GM12878 (cell line): ENCODE data around the gene CMBL. TPM values are rescaled to one million over a fixed set of nuclear protein-coding genes. Genes with fewer than 3 reads are reported as not detected.

Source experiments
- BCL3 ChIP-seq: IDR thresholded peaks from 2 replicates; pipeline ENCODE4 v1.6.1; 2011; ENCODE audit warnings: borderline replicate concordance, low read depth, mild to moderate bottlenecking, moderate library complexity, low read length; ENCODE audit not compliant: insufficient read depth, poor library complexity, severe bottlenecking
- CEBPB ChIP-seq, 2 experiments: fragments of 150-350 bp in 1 of 2; IDR thresholded peaks; 2 replicates each; pipeline ENCODE4 v1.6.1; 2012 to 2014; ENCODE audit warnings: low read depth in 2 of 2, low read length in 2 of 2, borderline replicate concordance in 1 of 2, inconsistent platforms in 1 of 2
- CHD4 ChIP-seq: fragments of 200-600 bp; sonication (generic); IDR thresholded peaks from 2 replicates; pipeline ENCODE4 v1.6.1; 2016; ENCODE audit warnings: mild to moderate bottlenecking
- EED ChIP-seq: sonication (generic); IDR thresholded peaks from 2 replicates; pipeline ENCODE4 v1.6.1; 2016; ENCODE audit warnings: antibody characterized with exemption, low read depth
- ELK1 ChIP-seq: IDR thresholded peaks from 2 replicates; pipeline ENCODE4 v1.6.1; 2012; ENCODE audit warnings: low read depth, low read length, improper control_type of control experiment
- LARP7 ChIP-seq: fragments of 450-650 bp; IDR thresholded peaks from 2 replicates; pipeline ENCODE4 v1.6.1; 2017; ENCODE audit warnings: mild to moderate bottlenecking
- PAX5 ChIP-seq: IDR thresholded peaks from 2 replicates; pipeline ENCODE4 v1.6.1; 2011; ENCODE audit warnings: low read depth, low read length, borderline replicate concordance
- SIX5 ChIP-seq: IDR thresholded peaks from 2 replicates; pipeline ENCODE4 v1.6.1; 2011; ENCODE audit warnings: mild to moderate bottlenecking, low read depth, low read length, moderate library complexity; ENCODE audit not compliant: severe bottlenecking
- SMAD1 ChIP-seq: fragments of 450-650 bp; IDR thresholded peaks from 2 replicates; pipeline ENCODE4 v1.6.1; 2018; ENCODE audit warnings: mild to moderate bottlenecking, low read depth; ENCODE audit not compliant: partially characterized antibody
- SMAD5 ChIP-seq: IDR thresholded peaks from 2 replicates; pipeline ENCODE4 v1.6.1; 2016; ENCODE audit warnings: antibody characterized with exemption, low read depth
- SRF ChIP-seq, 2 experiments: IDR thresholded peaks; 2 replicates each; pipeline ENCODE4 v1.6.1; 2011; ENCODE audit warnings: low read depth in 2 of 2, low read length in 2 of 2, mild to moderate bottlenecking in 1 of 2, moderate library complexity in 1 of 2
- SUPT20H ChIP-seq: IDR thresholded peaks from 2 replicates; pipeline ENCODE4 v1.6.1; 2011; ENCODE audit warnings: low read depth, mild to moderate bottlenecking, low read length, moderate library complexity, borderline replicate concordance; ENCODE audit not compliant: control insufficient read depth
- USF2 ChIP-seq: IDR thresholded peaks from 2 replicates; pipeline ENCODE4 v1.6.1; 2011; ENCODE audit warnings: low read depth, low read length, improper control_type of control experiment, borderline replicate concordance
- YY1 ChIP-seq: IDR thresholded peaks from 2 replicates; pipeline ENCODE4 v1.6.1; 2011; ENCODE audit warnings: low read depth, mild to moderate bottlenecking, low read length
- ZBED1 ChIP-seq: IDR thresholded peaks from 2 replicates; pipeline ENCODE4 v1.6.1; 2016; ENCODE audit warnings: borderline replicate concordance
- ZBTB33 ChIP-seq: fragments of 450-650 bp; IDR thresholded peaks from 2 replicates; pipeline ENCODE4 v1.6.1; 2017; ENCODE audit warnings: mild to moderate bottlenecking
- ZNF24 ChIP-seq: fragments of 450-650 bp; IDR thresholded peaks from 2 replicates; pipeline ENCODE4 v1.6.1; 2017; ENCODE audit warnings: antibody characterized with exemption, mild to moderate bottlenecking
- ZNF592 ChIP-seq: fragments of 450-650 bp; IDR thresholded peaks from 2 replicates; pipeline ENCODE4 v1.6.1; 2017; ENCODE audit warnings: mild to moderate bottlenecking, moderate library complexity
- polyA plus RNA-seq, 11 experiments: library from polyadenylated mRNA; depleted of rRNA in 4 of 11; unstranded in 6 of 11; stranded (reverse) in 5 of 11; fragments of >200 nt; fragmentation: Nextera tagmentation in 4 of 11; fragmentation: Illumina TruSeq in 1 of 11; extraction: Ambion mirVana in 4 of 11; extraction: Trizol in 1 of 11; gene quantifications; 1 replicate in 1 of 11; 2 replicates in 10 of 11; pipeline versions ENCODE4 v1.2.1 to v1.2.3, GENCODE V29; 2011 to 2016; ENCODE audit warnings: inconsistent platforms in 2 of 11, missing spikeins in 2 of 11, low read depth in 1 of 11
- total RNA-seq, 4 experiments: library from RNA; depleted of rRNA in 3 of 4; stranded (reverse); fragments of >200 nt in 3 of 4; fragmentation: Illumina TruSeq in 1 of 4; extraction: Trizol in 1 of 4; gene quantifications; 2 replicates each; pipeline versions ENCODE4 v1.2.1 to v1.2.3, GENCODE V29; 2013 to 2021

Gene CMBL
- total and polyA plus RNA-seq, 10 of the 15 experiments (the other 5 are each of a cell fraction or from before 2014, with no cell fraction given) = 1.8 to 15.6 (median 7.5) TPM

GRCh38 chr5:10353241-10354047 is 45.7 kb upstream of the CMBL start, which contains the start of gene MARCHF6 (continued):
- TF ChIP-seq BCL3 (peak; percentile 45), CHD4 (no peak), ZNF592 (no peak), ELK1 (peak; percentile 62; the same call in 1 of the 2 replicates), ZNF24 (no peak), SIX5 (no peak), ZBTB33 (no peak), LARP7 (peak; percentile 81), ZBED1 (peak; percentile 83), CEBPB (IDR thresholded peaks at IDR 0.05; ENCODE audit: borderline replicate concordance in 1 of 2, low read depth in 2 of 2, low read length in 2 of 2) (no peak), SMAD1 (no peak), SMAD5 (peak; percentile 93), YY1 (peak; percentile 89), SUPT20H (no peak), SRF (IDR thresholded peaks at IDR 0.05; ENCODE audit: low read depth in 2 of 2, low read length in 2 of 2) (peak in 1 of 2 experiments; percentile 29; a peak in 1 of 4 replicates), USF2 (no peak), EED (no peak), PAX5 (no peak)
